Measurements from ENCODE around the gene KLF12.

The KLF12 gene

DNA sequence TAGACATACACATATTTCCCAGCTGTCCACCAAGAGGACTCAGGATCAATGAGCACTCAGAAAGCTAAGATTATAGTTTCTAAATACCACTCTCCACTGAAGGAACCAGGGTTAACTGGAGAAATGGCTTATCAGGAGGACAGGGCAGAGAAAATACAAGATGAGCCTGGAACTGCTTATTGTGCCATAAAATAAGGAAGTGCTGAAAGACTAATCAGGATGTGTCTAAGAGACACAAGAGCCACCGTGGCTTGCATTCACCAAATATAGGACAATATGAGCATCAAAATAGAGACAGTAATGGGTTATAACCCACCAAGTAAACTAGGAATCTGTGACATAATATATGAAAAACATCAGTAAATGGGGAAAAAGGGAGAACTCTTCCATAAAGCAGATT, 32.8 kb downstream of the KLF12 start:
- DNase-seq, result no peak

GRCh38 chr13:74098077-74098476, 36.1 kb downstream of the KLF12 start:
- DNase-seq, result no peak

DNA sequence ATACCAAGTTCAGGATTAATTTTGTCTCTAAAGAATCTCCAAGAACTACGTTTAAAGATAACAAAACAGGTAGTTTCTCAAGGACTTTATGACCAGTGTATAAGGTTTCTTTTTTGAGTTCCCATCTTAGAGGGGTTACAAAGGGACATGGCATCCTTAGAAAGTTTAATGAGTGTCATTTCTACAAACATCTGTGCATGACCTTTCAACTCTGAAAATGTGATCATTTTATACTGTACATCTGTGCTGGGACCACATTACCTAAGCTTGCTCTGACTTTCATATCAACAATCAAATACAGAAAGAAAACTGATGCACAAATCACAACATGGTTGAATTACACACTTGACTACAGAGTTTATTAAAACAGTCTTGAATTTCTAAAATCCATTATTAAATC, 37.1 kb downstream of the KLF12 start:
- DNase-seq, result no peak

DNA sequence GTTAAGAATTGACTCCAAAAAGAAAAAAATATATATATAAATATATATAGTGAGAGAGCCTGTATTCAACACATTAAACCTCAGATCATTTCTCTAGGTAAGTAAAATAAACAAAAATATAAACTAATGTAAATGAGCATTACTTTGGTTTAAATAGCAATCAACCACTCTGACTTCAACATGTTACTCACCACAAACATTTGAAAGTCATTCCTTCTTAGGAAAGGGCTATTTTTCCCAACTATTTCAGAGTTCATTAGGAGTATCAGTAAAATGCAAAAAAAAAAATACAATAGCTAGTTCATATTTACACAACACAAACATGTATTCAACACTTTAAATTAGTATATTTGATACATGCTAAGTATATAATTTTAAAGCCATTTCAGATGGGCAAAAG, 40.5 kb downstream of the KLF12 start:
- no peak for DNase-seq

GRCh38 chr13:74092711-74093110, 41.5 kb downstream of the KLF12 start:
- no peak for DNase-seq

DNA sequence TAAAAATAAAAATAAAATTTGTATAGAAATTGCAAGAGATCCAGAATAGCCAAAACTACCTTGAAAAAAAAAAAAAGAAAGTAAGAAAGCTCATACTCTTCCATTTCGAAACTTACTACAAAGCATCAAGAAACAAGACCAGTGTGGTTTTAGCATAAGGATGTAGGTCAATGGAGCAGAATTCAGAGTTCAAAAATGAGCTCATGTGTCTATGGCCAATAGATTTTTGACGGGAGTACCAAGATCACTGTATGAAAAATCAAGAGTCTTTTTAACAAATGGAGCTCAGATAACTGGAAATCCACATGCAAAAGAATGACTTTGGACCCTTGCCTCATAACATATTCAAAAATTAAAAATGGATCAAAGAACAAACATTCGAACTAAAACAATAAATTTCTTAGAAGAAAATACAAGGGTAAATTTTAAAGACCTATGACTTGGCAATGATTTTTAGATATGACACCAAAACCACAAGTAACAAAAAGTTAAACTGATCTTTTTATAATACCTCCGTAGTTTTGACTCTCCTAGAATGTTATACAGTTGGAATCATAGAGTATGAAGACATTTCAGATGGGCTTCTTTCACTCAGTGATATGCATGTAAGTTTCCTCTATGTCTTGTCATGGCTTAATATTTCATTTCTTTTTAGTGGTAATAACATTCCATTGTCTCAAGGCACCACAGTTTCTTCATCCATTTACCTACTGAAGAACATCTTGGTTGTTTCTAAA, 43.2 kb downstream of the KLF12 start:
- no peak for DNase-seq

GRCh38 chr13:74090397-74090796, 43.8 kb downstream of the KLF12 start:
- DNase-seq, result no peak

DNA sequence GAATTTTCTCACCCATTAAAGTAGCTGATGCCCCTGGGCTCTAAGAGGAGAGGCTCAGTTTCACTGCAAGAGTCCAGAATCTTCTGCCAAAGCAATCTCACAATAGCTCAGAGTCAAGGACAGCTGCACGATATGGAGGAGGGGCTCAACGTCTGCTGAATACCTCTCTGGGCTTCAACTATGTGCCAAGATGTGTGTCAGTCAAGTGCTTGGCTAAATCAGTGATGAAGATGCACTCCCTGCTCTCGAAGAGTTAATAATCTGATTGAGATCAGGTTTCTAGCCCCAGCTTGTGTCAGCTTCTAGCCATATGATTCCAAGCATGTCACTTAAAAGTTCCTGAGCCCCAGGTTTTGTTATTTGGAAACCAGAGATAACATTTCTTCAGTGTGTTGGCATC, 46.8 kb downstream of the KLF12 start:
- DNase-seq, result no peak

All from NCI-H510A treated with DMSO at 0.1 percent for 48 hours (cell line).